Stomach (tissue), 9 donors: ENCODE data around the gene C1orf174. TPM values are rescaled to one million over a fixed set of nuclear protein-coding genes. Genes with fewer than 3 reads are reported as not detected.

ENCODE experiments used
- DNase-seq, 2 donors: peaks; one replicate each; pipeline versions ENCODE4 v3.0.0 to v3.0.0-alpha.2; 2013 to 2019
- H3K27ac ChIP-seq, 5 donors: fragments of 200-600 bp in 4 of 5; sonication (generic) in 4 of 5; one replicate each; pipeline ENCODE4 v1.5.1; 2013 to 2019; ENCODE audit warnings: mild to moderate bottlenecking in 1 of 5, moderate library complexity in 1 of 5
- H3K27me3 ChIP-seq, 3 donors: fragments of 200-600 bp; sonication (generic); one replicate each; pipeline ENCODE4 v1.5.1; 2017 to 2019; ENCODE audit warnings: mixed run types in 1 of 3
- H3K36me3 ChIP-seq, 4 donors: fragments of 200-600 bp; sonication (generic); 1 replicate in 3 of 4; 2 replicates in 1 of 4; pipeline ENCODE4 v1.5.1; 2016 to 2019
- H3K4me1 ChIP-seq, 4 donors: fragments of 200-600 bp; sonication (generic); one replicate each; pipeline ENCODE4 v1.5.1; 2016 to 2019
- H3K4me3 ChIP-seq, 4 donors: fragments of 200-600 bp; sonication (generic) in 3 of 4; one replicate each; pipeline ENCODE4 v1.5.1; 2016 to 2019; ENCODE audit warnings: mild to moderate bottlenecking in 1 of 4
- H3K9me3 ChIP-seq, 4 donors: fragments of 200-600 bp; sonication (generic); one replicate each; pipeline ENCODE4 v1.5.1; 2016 to 2019
- CTCF ChIP-seq, 7 experiments: fragments of 450-650 bp in 4 of 7; fragments of 200-600 bp in 3 of 7; sonication (generic) in 3 of 7; IDR thresholded peaks; one replicate each; pipeline ENCODE4 v1.5.1; 2016 to 2019; ENCODE audit warnings: antibody characterized with exemption in 7 of 7, control low read depth in 2 of 7, mild to moderate bottlenecking in 1 of 7
- EP300 ChIP-seq: sonication (generic); formaldehyde crosslinking; IDR thresholded peaks from one replicate; pipeline ENCODE4 v1.6.1; 2017; ENCODE audit warnings: antibody characterized with exemption
- POLR2A ChIP-seq, 4 donors: fragments of 450-650 bp; IDR thresholded peaks; one replicate each; pipeline ENCODE4 v1.6.1; 2016; ENCODE audit warnings: antibody characterized with exemption in 4 of 4, control low read depth in 2 of 4, mild to moderate bottlenecking in 1 of 4, moderate library complexity in 1 of 4
- POLR2AphosphoS5 ChIP-seq, 3 donors: sonication (generic); formaldehyde crosslinking; IDR thresholded peaks; one replicate each; pipeline ENCODE4 v1.6.1; 2016; ENCODE audit warnings: antibody characterized with exemption in 3 of 3
- WGBS, 5 donors: extraction: QIAGEN DNeasy Blood & Tissue Kit in 3 of 5; methylation state at CpG; one replicate each; pipeline versions ENCODE4 v1.1.5 to v1.1.7; 2013 to 2018; 5-methylcytosine and 5-hydroxymethylcytosine counted together
- intact Hi-C: fragments of 100-400 bp; cut with DNase I; formaldehyde crosslinking; loops from one replicate; pipeline ENCODE4 v1.15.1; 2023; ENCODE audit warnings: low total_unique reads
- polyA plus RNA-seq, 3 donors: library from polyadenylated mRNA; stranded (reverse); fragments of 200-250 nt; gene quantifications; one replicate each; pipeline ENCODE4 v1.2.3, GENCODE V29; 2013
- total RNA-seq, 5 donors: library from RNA; depleted of rRNA; stranded (reverse); fragments of >200 nt; gene quantifications; one replicate each; pipeline versions ENCODE4 v1.1.0 to v1.2.3, GENCODE V29; 2014 to 2016
- donor health status: healthy with polysubstance abuse.
- donor health status: Bipolar disorder and iron deficiency.
- donor health status: healthy.

C1orf174 gene
- total and polyA plus RNA-seq, 8 donors: 13.1 to 124 (median 18.2) TPM

- H3K36me3 ChIP-seq: peaks cover 16 to 47% (median 43%) of the 10 kb centered on the region in 4 donors
- WGBS, 5 donors: 76 to 87% (median 82%) methylated on average over 15 of the region's 15 CpGs
- TF ChIP-seq EP300 (no peak), CTCF (IDR thresholded peaks at IDR 0.05) (no peak), POLR2A (IDR thresholded peaks at IDR 0.05) (no peak), POLR2AphosphoS5 (IDR thresholded peaks at IDR 0.05) (no peak)
- H3K9me3 ChIP-seq: no peaks in the 10 kb centered on the region
- peaks cover 13 to 25% (median 20%) of the 10 kb centered on the region in 4 donors for H3K4me1 ChIP-seq
- H3K27ac ChIP-seq: no peak overlapping the region
- no peak overlapping the region for H3K4me3 ChIP-seq
- intact Hi-C loops: no loop called here
- no peak for DNase-seq
- no peaks in the 10 kb centered on the region for H3K27me3 ChIP-seq
Observed at GRCh38 chr1:3852711-3853485, 47.2 kb downstream of the C1orf174 start.

GRCh38 chr1:3852091-3852490 lies 48.0 kb downstream of the C1orf174 start:
- Histone ChIP-seq H3K9me3 (no peaks in the 10 kb centered on the region), H3K36me3 (peaks cover 23 to 55% (median 51%) of the 10 kb centered on the region in 4 donors), H3K27ac (no peak overlapping the region), H3K4me1 (peaks cover 12 to 21% (median 16%) of the 10 kb centered on the region in 4 donors), H3K27me3 (no peaks in the 10 kb centered on the region), H3K4me3 (no peak overlapping the region)
- TF ChIP-seq CTCF (IDR thresholded peaks at IDR 0.05) (no peak), POLR2AphosphoS5 (IDR thresholded peaks at IDR 0.05) (no peak), POLR2A (IDR thresholded peaks at IDR 0.05) (no peak), EP300 (no peak)
- intact Hi-C loops: no loop called here
- DNase-seq: no peak
- WGBS, 5 donors: 82 to 88% (median 84%) methylated on average over 12 of the region's 12 CpGs

- Histone ChIP-seq H3K27ac (no peak overlapping the region), H3K36me3 (peaks cover 29 to 63% (median 59%) of the 10 kb centered on the region in 4 donors), H3K9me3 (no peaks in the 10 kb centered on the region), H3K4me3 (no peak overlapping the region), H3K4me1 (peaks cover 10 to 19% (median 16%) of the 10 kb centered on the region in 4 donors), H3K27me3 (no peaks in the 10 kb centered on the region)
- TF ChIP-seq CTCF (IDR thresholded peaks at IDR 0.05) (no peak), EP300 (no peak), POLR2A (IDR thresholded peaks at IDR 0.05) (no peak), POLR2AphosphoS5 (IDR thresholded peaks at IDR 0.05) (no peak)
- no peak for DNase-seq
- WGBS, 5 donors: 90 to 97% (median 96%) methylated on average over 6 of the region's 6 CpGs
- intact Hi-C loops: no loop called here
Observed at GRCh38 chr1:3851292-3851691, 48.8 kb downstream of the C1orf174 start.

GRCh38 chr1:3850857-3851256 lies 49.2 kb downstream of the C1orf174 start:
- Histone ChIP-seq H3K27me3 (no peaks in the 10 kb centered on the region), H3K4me1 (peaks cover 6 to 15% (median 12%) of the 10 kb centered on the region in 4 donors), H3K4me3 (no peak overlapping the region), H3K36me3 (peaks cover 29 to 68% (median 62%) of the 10 kb centered on the region in 4 donors), H3K27ac (no peak overlapping the region), H3K9me3 (no peaks in the 10 kb centered on the region)
- WGBS, 5 donors: 86 to 90% (median 89%) methylated on average over 12 of the region's 12 CpGs
- no peak for DNase-seq
- TF ChIP-seq EP300: no peak
- TF ChIP-seq POLR2AphosphoS5 (IDR thresholded peaks at IDR 0.05): no peak
- no peak for TF ChIP-seq POLR2A (IDR thresholded peaks at IDR 0.05)
- no peak for TF ChIP-seq CTCF (IDR thresholded peaks at IDR 0.05)
- intact Hi-C loops: no loop called here
